Keratinocyte (primary cell): Measurements from ENCODE around the gene TMEM132A. TPM values are rescaled to one million over a fixed set of nuclear protein-coding genes. Genes with fewer than 3 reads are reported as not detected.

Experiments
- DNase-seq: peaks from one replicate; pipeline ENCODE4 v3.0.0-alpha.2; 2011; ENCODE audit warnings: low read depth, missing footprints, low spot score
- FAIRE-seq: peaks from 2 replicates; lab custom pipeline; 2011; peaks lifted over from hg19 to GRCh38; lab: Jason Lieb, UNC
- H2AFZ ChIP-seq: 2 replicates; pipeline ENCODE4 v1.6.0; 2012; ENCODE audit warnings: low read length, control low read depth, inconsistent platforms; ENCODE audit not compliant: control insufficient read depth
- H3K27ac ChIP-seq: 2 replicates; pipeline ENCODE4 v1.5.1; 2011; ENCODE audit warnings: low read length; ENCODE audit not compliant: control insufficient read depth, insufficient read depth
- H3K27me3 ChIP-seq: 3 replicates; pipeline ENCODE4 v1.6.0; 2011; ENCODE audit warnings: low read length; ENCODE audit not compliant: control insufficient read depth, insufficient read depth; ENCODE audit errors: extremely low read depth
- H3K36me3 ChIP-seq, 2 experiments: 2 replicates in 1 of 2; 3 replicates in 1 of 2; pipeline ENCODE4 v1.5.1; 2011; ENCODE audit warnings: low read length in 2 of 2, mild to moderate bottlenecking in 1 of 2; ENCODE audit not compliant: control insufficient read depth in 2 of 2, insufficient read depth in 2 of 2; ENCODE audit errors: extremely low read depth in 1 of 2
- H3K4me1 ChIP-seq: 3 replicates; pipeline ENCODE4 v1.5.1; 2011; ENCODE audit warnings: low read length; ENCODE audit not compliant: control insufficient read depth, insufficient read depth; ENCODE audit errors: extremely low read depth
- H3K4me2 ChIP-seq: 3 replicates; pipeline ENCODE4 v1.6.0; 2011; ENCODE audit warnings: low read depth, low read length; ENCODE audit not compliant: control insufficient read depth, insufficient read depth; ENCODE audit errors: extremely low read depth
- H3K4me3 ChIP-seq, 3 experiments: fragments of 200-600 bp in 1 of 3; sonication (generic) in 1 of 3; 2 replicates in 2 of 3; 3 replicates in 1 of 3; pipeline ENCODE4 v1.5.1; 2011 to 2016; ENCODE audit warnings: low read length in 3 of 3, mild to moderate bottlenecking in 3 of 3, control low read depth in 2 of 3, inconsistent platforms in 1 of 3, low read depth in 1 of 3, mixed read lengths in 1 of 3, mixed run types in 1 of 3, moderate library complexity in 1 of 3; ENCODE audit not compliant: control insufficient read depth in 2 of 3, insufficient read depth in 2 of 3; ENCODE audit errors: extremely low read depth in 1 of 3
- H3K79me2 ChIP-seq: 2 replicates; pipeline ENCODE4 v1.6.0; 2012; ENCODE audit warnings: low read length; ENCODE audit not compliant: control insufficient read depth, insufficient read depth
- H3K9ac ChIP-seq: 3 replicates; pipeline ENCODE4 v1.6.0; 2011; ENCODE audit warnings: low read length; ENCODE audit not compliant: control insufficient read depth, insufficient read depth; ENCODE audit errors: extremely low read depth
- H3K9me1 ChIP-seq: 3 replicates; pipeline ENCODE4 v1.6.0; 2011; ENCODE audit warnings: low read length; ENCODE audit not compliant: control insufficient read depth, insufficient read depth; ENCODE audit errors: extremely low read depth
- H3K9me3 ChIP-seq: 2 replicates; pipeline ENCODE4 v1.5.1; 2012; ENCODE audit warnings: low read depth, low read length; ENCODE audit not compliant: control insufficient read depth
- H4K20me1 ChIP-seq: 3 replicates; pipeline ENCODE4 v1.6.0; 2011; ENCODE audit warnings: low read length; ENCODE audit not compliant: control insufficient read depth, insufficient read depth; ENCODE audit errors: extremely low read depth
- EZH2 ChIP-seq: IDR thresholded peaks from one replicate; pipeline ENCODE4 v1.6.1; 2012; ENCODE audit warnings: inconsistent platforms, mild to moderate bottlenecking, low read length, moderate library complexity
- dilution Hi-C: fragments of 300-500 bp; cut with MboI; formaldehyde crosslinking; loops from one replicate; pipeline ENCODE4 v1.7.0; 2020; ENCODE audit warnings: low sequenced_read_pairs; ENCODE audit not compliant: extremely low pct_ligation_motif_present
- polyA minus RNA-seq, 3 experiments: library from RNA; depleted of rRNA, polyadenylated mRNA; stranded (reverse); fragments of >200 nt; gene quantifications; 1 replicate in 1 of 3; 2 replicates in 1 of 3; 3 replicates in 1 of 3; pipeline ENCODE4 v1.2.3, GENCODE V29; 2011
- polyA plus RNA-seq, 5 experiments: library from polyadenylated mRNA; depleted of rRNA in 3 of 5; stranded (reverse) in 3 of 5; stranded (forward) in 1 of 5; unstranded in 1 of 5; fragments of >200 nt; gene quantifications; 1 replicate in 1 of 5; 2 replicates in 3 of 5; 3 replicates in 1 of 5; pipeline versions ENCODE4 v1.2.1 to v1.2.3, GENCODE V29; 2011 to 2012; ENCODE audit warnings: missing spikeins in 2 of 5, low read depth in 1 of 5, low replicate concordance in 1 of 5
- TF ChIP-seq, protein P1 (sequence below), 3 experiments: IDR thresholded peaks in 1 of 3; conservative IDR thresholded peaks in 1 of 3; optimal IDR thresholded peaks in 1 of 3; 2 replicates in 2 of 3; 3 replicates in 1 of 3; pipeline versions ENCODE3 to v1.5.1; 2011; ENCODE audit warnings: low read length in 3 of 3, mild to moderate bottlenecking in 3 of 3, moderate library complexity in 2 of 3, control low read depth in 1 of 3, inconsistent platforms in 1 of 3; ENCODE audit not compliant: insufficient read depth in 2 of 3; ENCODE audit errors: extremely low read depth in 1 of 3

Gene TMEM132A
- polyA plus RNA-seq = 16.6 to 54.1 TPM (median 29.7 TPM) in 3 replicates
- 5.2 TPM for polyA plus RNA-seq (2011; ENCODE audit: low read depth)
- polyA plus RNA-seq (2011; cell fraction: cytosol; rRNA removed) = 7.8 and 17.4 TPM in 2 replicates
- polyA plus RNA-seq (2011; cell fraction: nucleus; rRNA removed) = 95.7 and 118 TPM in 2 replicates
- 33.0 and 69.2 TPM in 2 replicates for polyA plus RNA-seq (2012; ENCODE audit: low replicate concordance)
- polyA minus RNA-seq = 19.0 to 37.6 TPM (median 37.4 TPM) in 3 replicates
- 74.1 TPM for polyA minus RNA-seq (2011; cell fraction: cytosol; rRNA and poly(A)+ RNA removed)
- polyA minus RNA-seq (2011; cell fraction: nucleus; rRNA and poly(A)+ RNA removed) = 120 and 141 TPM in 2 replicates

GRCh38 chr11:60924110-60924905, at the start of gene TMEM132A:
TSS of gene TMEM132A (plus strand) at chr11:60924460. CDS start at chr11:60924634, 174 bp downstream.
- Histone ChIP-seq H4K20me1 (peaks cover 2% of the 10 kb centered on the region), H2AFZ (peak within 1 kb of the TSS; percentile 56), H3K4me3 (peak within 1 kb of the TSS; percentile 74 to 91 (median 90)), H3K4me1 (peaks cover 22% of the 10 kb centered on the region), H3K36me3 (peaks cover 18 to 32% of the 10 kb centered on the region in 2 experiments), H3K79me2 (peaks cover 7% of the 10 kb centered on the region), H3K9me1 (peaks cover 2% of the 10 kb centered on the region), H3K9me3 (no peaks in the 10 kb centered on the region), H3K4me2 (peak within 1 kb of the TSS; percentile 70), H3K27me3 (no peaks in the 10 kb centered on the region), H3K27ac (peak within 1 kb of the TSS; percentile 75), H3K9ac (peak within 1 kb of the TSS; percentile 84)
- DNase-seq (no peak), FAIRE-seq (no peak)
- dilution Hi-C loops = no loop called here
- TF ChIP-seq, protein P1, sequence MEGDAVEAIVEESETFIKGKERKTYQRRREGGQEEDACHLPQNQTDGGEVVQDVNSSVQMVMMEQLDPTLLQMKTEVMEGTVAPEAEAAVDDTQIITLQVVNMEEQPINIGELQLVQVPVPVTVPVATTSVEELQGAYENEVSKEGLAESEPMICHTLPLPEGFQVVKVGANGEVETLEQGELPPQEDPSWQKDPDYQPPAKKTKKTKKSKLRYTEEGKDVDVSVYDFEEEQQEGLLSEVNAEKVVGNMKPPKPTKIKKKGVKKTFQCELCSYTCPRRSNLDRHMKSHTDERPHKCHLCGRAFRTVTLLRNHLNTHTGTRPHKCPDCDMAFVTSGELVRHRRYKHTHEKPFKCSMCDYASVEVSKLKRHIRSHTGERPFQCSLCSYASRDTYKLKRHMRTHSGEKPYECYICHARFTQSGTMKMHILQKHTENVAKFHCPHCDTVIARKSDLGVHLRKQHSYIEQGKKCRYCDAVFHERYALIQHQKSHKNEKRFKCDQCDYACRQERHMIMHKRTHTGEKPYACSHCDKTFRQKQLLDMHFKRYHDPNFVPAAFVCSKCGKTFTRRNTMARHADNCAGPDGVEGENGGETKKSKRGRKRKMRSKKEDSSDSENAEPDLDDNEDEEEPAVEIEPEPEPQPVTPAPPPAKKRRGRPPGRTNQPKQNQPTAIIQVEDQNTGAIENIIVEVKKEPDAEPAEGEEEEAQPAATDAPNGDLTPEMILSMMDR (optimal IDR thresholded peaks at IDR 0.05 in 1 of 3, IDR thresholded peaks at IDR 0.05 in 1 of 3, conservative IDR thresholded peaks at IDR 0.05 in 1 of 3; ENCODE audit: extremely low read depth in 1 of 3, insufficient read depth in 2 of 3, low read length in 3 of 3) = no peak
- TF ChIP-seq EZH2 = no peak

DNA sequence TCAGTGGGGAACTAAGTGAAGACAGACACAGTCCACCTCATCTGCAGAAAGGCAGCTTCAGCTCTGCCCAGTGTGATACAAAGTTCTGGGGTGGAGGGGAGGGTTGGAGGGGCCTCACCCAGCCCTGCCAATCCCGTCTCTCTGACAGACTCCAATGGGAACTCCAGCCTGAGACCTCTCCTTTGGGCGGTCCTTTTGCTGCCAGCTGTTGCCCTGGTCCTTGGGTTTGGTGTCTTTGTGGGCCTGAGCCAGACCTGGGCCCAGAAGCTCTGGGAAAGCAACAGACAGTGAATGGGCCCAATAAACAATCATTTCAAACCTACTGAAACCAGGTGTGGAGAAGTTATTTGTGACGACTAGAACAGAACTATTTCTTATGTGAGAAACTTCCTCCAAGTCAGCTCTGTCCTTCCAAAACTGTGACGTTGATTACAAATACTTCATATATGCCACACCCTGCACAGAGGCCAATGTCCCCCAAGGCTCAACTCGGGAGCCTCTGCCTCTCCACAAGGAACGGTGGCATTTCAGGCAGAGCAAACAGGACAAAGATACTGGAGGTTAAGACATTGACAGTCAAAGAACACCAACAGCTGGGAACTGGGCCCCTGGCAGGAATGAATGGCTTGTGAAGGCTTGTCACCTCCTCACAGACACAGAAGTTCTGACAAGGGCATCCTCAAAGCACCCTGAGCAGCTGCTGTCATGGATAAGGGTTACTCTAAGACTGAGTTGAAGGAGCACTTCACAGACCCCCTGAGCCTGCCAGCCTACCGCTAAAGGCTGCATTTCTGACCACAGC, 48.7 kb upstream of the TMEM132A start:
- Histone ChIP-seq H3K9me3 (no peaks in the 10 kb centered on the region), H3K4me3 (no peak overlapping the region), H3K9ac (no peak overlapping the region), H3K4me1 (no peaks in the 10 kb centered on the region), H3K9me1 (no peaks in the 10 kb centered on the region), H3K36me3 (peaks cover 3 to 8% of the 10 kb centered on the region in 2 experiments), H3K4me2 (no peak overlapping the region), H3K27ac (no peak overlapping the region), H3K27me3 (no peaks in the 10 kb centered on the region), H4K20me1 (no peaks in the 10 kb centered on the region), H2AFZ (no peak overlapping the region), H3K79me2 (no peaks in the 10 kb centered on the region)
- TF ChIP-seq EZH2 = no peak
- TF ChIP-seq, protein P1 (optimal IDR thresholded peaks at IDR 0.05 in 1 of 3, IDR thresholded peaks at IDR 0.05 in 1 of 3, conservative IDR thresholded peaks at IDR 0.05 in 1 of 3; ENCODE audit: extremely low read depth in 1 of 3, insufficient read depth in 2 of 3, low read length in 3 of 3) = no peak
- DNase-seq = no peak
- no peak for FAIRE-seq
- dilution Hi-C loops = no loop called here
